HG02852 (cell line): ENCODE results near the gene TOMM5.

ENCODE experiments used
- ATAC-seq: cut with Tn5 transposase; IDR thresholded peaks from one replicate; pipeline ENCODE4 v1.9.1; 2021; ENCODE audit warnings: mild to moderate bottlenecking, moderate library complexity; ENCODE audit not compliant: unreplicated experiment

The TOMM5 gene

DNA sequence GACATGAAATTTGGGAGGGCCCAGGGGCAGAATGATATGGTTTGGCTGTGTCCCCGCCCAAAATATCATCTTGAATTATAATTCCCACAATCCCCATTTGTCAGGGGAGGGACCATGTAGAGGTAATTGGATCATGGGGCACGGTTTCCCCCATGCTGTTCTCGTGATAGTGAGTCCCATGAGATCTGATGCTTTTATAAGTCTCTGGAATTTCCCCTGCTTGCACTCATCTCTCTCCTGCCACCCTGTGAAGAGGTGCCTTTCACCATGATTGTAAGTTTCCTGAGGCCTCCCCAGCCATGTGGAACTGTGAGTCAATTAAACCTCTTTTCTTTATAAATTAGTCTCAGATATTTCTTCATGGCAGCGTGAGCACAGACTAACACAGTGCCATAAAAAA lies 27.5 kb downstream of the TOMM5 start:
- no peak for ATAC-seq

DNA sequence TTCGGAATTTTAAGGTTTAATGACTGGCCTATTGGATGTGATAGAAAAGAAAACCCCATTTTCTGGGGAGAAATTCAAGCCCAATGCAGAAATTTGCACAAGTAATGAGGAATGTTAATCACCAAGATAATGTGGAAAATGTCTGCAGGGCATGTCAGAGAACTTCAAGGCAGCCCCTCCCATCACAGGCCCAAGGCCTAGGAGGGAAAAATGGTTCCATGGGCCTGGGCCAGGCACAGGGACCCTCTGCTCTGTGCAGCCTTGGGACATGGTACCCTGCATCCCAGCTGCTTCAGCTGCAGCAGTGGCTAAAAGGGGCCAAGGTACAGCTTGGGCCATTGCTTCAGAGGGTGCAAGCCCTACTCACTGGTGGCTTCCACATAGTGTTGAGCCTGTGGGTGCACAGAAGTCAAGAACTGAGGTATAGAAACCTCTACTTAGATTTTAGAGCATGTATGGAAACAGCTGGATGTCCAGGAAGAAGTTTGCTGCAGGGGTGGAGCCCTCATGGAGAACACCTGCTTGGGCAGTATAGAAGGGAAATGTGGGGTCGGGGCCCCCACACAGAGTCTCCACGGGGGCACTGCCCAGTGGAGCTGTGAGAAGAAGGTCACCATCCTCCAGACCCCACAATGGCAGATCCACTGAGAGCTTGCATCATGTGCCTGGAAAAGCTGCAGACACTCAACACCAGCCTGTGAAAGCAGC lies 28.4 kb downstream of the TOMM5 start:
- no peak for ATAC-seq

DNA sequence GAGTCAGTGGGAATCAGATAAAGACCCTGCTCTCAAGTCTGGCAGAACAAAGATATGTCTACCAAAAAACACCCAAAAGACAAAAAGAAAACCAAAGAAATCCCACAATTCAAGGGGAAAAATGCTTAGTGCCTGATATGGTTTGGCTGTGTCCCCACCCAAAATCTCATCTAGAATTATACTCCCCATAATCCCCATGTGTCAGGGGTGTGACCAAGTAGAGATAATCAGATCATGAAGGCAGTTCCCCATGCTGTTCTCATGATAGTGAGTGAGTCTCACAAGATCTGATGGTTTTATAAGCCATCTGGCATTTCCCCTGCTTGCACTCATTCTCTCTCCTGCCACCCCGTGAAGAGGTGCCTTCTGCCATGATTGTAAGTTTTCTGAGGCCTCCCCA lies 29.6 kb downstream of the TOMM5 start:
- ATAC-seq: no peak

DNA sequence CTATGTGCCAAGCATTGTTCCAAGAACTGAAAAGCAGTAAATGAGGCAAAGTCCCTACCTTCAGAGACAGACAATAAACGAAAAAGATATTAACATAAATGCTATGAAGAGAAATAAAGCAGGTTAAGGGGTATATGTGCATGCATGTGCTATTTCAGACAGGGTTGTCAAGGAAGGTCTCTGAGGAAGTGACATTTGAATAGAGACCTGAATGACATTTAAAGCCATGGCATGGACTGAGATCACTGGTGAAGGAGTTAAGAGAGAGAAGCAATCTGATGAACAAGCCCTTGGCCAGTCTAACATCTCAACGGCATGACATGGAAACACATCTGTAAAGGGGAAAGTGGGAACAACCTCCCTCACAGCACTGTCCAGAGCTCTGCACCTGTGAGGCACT lies 30.7 kb downstream of the TOMM5 start:
- no peak for ATAC-seq

DNA sequence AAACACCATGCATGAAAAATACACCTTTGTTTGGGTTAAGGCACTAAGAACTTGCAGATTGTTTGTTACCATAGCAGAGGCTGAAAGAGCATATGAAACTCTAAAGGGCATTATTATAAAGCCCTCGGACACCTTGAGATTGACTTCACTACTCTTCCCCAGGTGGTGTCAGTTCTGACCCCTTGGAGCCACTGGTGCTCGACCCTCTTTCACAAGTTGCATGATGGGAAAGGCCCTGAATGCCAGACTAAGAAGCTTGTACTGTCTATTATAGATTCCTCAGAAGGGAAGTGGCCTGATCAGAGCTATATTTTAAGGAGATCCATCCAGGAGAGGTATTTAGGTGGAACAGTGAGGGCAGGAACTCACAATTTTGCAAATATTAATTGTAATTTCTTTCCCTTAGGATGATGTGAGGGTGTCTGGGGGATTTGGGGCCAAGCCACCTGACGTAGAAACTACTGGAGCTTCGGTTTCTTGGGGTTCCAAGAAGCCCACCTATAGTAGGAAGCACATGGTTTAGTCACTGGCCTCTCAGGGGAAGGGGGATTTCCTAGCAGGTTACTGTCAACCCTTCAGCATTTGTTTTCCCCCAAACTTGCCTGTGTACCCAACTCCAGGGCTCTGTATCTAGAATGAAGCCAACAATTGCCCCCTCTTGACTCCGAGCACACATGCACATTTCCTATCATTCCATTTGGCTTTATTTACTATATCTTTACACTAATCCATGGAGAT lies 32.4 kb downstream of the TOMM5 start:
- ATAC-seq: no peak

DNA sequence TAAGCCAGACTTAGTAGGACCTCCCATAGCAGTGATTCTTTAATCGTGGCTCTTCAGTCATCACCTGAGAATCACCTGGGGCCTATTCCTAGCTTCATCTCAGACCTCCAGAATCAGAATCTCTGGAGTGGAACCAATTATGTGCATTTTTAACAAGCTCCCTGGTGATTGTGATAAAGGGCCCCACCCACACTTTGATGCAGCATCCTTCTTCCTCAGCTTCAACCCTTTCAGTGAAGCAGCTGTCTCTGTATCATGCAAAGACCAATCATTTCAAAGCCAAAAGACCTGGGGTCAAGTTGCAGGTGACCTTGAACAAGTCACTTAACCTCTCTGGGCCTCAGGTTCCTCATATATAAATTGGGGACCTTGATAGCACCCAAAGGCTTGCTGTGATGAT lies 33.3 kb downstream of the TOMM5 start:
- ATAC-seq: no peak

DNA sequence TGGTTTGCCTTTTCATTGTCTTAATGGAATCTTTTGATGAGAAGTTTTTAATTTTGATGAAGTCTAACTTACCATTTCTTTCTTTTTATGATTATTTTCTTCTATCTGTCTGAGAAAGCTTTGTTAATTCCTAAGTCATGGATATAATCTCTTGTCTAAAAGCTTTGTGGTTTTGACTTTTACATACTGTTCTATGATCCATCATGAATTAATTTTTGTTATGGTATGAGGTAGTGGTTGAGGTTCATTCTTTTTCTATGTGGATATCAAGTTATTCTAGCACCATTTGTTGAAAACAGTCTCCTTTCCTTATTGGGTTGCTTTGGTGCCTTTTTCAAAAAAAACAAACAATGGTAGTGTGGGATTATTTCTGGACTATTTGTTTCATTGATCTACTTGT lies 36.6 kb downstream of the TOMM5 start:
- ATAC-seq: no peak

DNA sequence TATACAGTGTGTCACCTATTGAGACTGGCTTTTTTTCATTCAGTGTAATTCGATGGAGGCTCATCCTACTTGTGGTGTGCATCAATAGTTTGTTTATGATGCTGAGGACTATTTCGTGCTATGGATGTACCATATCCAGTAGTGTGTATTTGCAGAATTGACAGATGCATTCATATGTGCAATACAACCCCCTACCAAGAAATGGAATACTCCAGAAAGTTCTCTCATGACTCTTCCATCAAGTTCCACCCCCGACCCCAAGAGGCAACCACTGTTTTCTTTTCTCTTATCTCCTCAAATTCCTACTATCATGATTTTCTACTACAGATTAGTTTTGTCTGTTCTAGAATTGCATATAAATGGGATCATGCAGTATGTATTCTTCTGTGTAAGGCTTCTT lies 38.1 kb downstream of the TOMM5 start:
- no peak for ATAC-seq

DNA sequence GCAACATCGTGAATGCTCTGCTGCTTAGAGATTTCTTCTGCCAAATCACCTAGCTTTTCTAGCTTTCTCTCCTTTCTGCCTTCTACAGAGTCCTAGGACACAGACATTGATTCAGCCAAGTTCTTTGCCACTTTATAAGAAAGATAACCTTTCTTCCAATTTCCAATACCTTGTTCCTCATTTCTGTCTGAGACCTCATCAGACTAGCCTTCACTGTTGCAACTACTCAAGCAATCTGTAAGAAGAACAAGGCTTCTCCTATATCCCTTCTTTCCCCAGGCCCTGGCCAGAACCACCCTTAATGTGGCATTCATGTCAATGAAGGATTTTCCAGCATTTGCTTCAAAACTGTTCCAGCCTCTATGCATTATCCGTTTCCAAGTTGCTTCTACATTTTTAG lies 40.5 kb downstream of the TOMM5 start:
- no peak for ATAC-seq

DNA sequence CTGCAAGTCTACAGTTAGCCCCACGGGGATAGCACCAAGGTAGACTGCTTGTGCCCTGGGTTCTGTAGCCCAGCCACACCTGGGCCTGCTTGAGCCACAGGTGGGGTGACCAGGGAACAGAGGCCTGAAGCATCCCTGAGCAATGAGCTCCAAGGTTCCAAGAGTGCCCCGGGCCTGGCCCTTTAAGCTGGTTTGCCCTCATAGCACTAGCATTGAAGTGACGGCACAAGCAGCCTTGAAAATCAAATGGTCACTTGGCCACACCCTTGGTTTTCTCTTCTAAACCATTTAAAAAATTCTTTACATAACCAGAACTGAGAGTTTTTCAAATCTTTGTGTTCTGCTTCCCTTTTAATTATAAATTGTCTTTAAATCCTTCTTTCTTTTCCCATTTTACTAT lies 40.9 kb downstream of the TOMM5 start:
- ATAC-seq: no peak

DNA sequence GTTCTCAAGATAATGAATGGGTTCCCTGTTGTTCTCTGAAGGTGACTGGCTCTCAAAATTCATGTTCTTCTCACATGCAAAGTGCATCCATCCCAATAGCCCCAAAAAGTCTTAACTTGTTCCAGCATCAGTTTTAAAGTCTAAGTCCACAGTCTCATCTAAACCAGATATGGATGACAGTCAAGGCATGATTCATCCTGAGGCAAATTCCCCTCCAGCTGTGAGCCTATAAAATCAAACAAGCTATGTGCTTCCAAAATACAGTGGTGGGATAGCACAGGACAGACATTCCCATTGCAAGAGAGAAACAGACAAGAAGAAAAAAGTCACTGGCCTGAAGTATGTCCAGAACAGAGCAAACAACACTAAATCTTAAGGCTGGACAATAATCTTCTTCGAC lies 41.6 kb downstream of the TOMM5 start:
- no peak for ATAC-seq

DNA sequence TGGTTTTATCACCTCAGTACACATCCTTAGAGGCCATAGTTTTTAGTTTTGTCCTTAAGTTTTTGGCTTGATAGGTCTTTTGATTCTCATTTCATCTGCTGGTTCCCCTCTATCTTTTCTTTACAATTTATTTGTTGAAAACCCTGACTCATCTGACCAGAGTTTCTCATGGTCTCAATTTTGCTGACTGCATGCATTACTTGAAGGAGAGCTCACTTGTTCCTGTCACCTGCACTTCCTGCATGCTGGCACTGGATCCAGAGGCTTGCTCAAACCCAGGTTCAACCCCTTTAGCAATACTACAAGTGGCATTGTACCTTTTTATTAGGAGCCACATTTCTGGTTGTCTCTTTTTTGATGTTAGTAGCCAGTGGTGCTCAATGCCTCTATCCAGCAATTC lies 42.9 kb downstream of the TOMM5 start:
- no peak for ATAC-seq

DNA sequence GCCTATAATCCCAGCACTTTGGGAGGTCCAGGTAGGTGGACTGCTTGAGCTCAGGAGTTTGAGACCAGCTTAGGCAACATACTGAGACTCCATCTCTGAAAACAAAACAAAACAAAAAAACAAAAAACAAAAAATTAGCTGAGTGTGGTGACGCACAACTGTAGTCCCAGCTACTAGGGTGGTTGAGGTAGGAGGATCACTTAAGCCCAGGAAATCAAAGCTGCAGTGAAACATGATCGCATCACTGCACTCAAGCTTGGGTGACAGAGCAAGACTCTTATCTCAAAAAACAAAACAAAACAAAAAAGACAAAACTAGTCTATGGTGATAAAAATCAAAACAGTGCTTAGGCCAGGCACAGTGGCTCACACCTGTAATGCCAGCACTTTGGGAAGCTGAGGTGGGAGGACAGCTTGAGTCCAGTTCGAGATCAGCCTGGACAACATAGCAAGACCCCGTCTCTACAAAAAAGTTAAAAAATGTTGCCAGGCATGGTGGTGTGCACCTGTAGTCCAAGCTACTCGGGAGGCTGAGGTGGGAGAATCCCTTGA lies 45.0 kb downstream of the TOMM5 start:
- ATAC-seq: no peak

DNA sequence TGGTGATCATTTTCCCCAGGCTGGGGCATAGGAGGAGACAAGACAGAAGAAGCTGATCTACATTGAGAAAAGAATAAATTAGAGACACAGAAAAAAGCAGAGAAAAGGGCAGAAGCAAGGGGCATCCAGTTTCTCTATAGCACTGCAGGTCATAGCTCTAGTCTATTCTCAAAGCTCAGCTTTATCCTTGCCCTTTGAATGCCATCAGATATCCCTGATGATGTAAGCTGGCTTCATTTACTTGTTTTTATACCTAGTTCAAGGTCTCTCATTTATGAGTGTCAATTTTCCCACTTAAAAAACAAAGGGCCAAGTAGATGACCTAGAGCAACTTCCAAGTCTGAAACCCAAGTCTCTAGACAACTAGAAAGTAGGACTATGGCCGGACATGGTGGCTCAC lies 48.9 kb downstream of the TOMM5 start:
- no peak for ATAC-seq

DNA sequence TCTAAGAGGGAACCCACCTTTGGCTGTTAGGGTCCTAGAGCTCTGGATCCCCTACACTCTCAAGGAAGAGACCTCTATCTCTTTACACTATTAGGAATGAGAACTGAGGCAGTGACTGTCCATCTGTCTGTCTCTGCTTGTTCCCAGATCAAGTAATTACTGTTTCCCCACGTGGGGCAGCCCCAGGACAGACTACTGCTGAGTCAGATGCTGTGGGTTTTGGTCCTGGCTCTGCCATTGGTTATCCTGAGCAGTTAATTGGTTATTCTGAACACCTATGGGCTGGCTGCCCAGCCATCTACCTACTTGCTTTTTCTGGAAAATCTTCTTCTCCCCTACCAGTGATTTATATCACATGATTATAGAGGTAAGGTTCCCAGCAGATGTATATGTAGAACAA lies 49.5 kb downstream of the TOMM5 start:
- no peak for ATAC-seq

DNA sequence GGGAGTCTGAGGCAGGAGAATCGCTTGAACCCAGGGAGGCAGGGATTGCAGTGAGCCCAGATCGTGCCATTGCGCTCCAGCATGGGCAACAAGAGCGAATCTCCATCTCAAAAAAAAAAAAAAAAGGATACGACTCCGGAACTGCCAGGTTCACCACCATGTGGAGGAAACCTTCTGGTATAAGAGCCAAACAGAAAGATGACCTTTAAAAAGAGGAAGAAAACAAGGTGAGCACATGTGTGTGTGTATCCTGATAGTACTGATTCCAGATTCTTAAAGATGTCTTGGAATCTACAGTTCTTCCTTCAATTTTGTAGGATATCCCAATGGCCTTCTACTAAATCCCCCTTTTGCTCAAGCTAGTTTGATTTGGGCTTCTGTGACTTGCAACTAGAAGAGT lies 49.9 kb downstream of the TOMM5 start:
- ATAC-seq: no peak

DNA sequence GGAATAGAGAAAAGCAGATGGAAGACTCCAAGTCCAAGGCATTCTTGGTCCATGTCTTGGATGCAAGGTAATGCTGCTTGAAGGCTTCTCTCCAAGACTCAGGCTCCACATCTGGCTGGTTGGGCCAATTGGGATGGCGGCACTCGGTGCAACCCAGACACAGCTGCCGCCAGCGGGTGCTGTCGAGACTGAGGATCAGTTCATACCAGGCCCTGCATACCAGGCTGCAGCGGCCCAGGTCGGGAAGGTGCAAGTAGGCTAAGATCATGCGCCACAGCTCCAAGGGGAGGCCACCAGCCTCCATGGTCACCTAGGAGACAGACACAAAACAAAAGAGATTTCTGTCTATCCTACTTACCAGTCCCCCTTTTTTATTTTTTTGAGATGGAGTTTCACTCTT lies 50.9 kb downstream of the TOMM5 start:
- ATAC-seq: no peak

DNA sequence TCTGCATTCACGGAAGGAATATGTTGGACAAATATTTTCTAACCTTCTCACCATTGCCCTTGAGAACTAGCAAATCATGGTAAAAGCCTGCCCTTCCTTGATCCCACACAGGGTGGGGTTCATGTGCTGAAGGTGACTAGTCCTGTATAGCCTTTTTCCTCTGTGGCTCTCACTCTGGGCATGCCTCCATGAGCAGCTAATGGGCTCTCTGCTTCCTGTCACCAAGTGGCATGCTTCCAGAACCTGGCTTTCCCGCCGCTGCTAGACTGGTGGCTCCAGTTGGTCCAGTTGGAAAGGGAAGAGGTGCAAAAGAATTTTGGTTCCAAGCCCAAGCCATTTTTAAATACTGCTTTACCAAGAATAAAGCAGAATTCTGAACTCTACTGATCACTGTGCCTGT lies 51.8 kb downstream of the TOMM5 start:
- no peak for ATAC-seq

DNA sequence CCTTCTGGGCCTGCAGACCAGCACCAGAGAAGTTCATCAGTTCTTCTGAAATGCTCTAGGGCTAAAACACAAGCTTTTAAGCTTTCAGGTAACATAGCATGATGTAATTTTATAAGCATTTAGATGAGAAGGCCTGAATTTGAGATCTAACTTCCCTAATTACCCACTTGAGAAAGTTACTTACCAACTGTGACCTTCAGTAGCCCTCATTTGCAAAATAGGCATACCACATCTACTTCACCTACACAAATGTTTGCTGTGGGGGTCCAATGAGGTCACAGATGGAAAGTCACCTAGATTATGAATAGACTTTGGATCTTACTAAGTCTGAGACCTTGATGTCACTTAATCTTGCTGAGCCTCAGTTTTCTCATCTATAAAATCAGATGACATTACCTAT lies 52.8 kb downstream of the TOMM5 start:
- ATAC-seq: no peak
